OCI-LY1 (cell line): ENCODE data around the gene CPLANE2.

Experiments
- H2AFZ ChIP-seq: fragments of 200-600 bp; sonication (generic), shearing (Covaris generic); 2 replicates; pipeline ENCODE4 v1.6.0; 2014; ENCODE audit warnings: antibody characterized with exemption, mild to moderate bottlenecking, low read length
- H3F3A ChIP-seq: fragments of 200-600 bp; sonication (generic), shearing (Covaris generic); 2 replicates; pipeline ENCODE4 v1.6.0; 2014; ENCODE audit warnings: mild to moderate bottlenecking, antibody characterized with exemption, low read length, moderate library complexity; ENCODE audit not compliant: insufficient read depth
- H3K27ac ChIP-seq: fragments of 200-600 bp; sonication (generic); 2 replicates; pipeline ENCODE4 v1.5.1; 2014; ENCODE audit warnings: low read length, mixed run types, mild to moderate bottlenecking, low read depth; ENCODE audit not compliant: poor library complexity, severe bottlenecking
- H3K27me3 ChIP-seq: fragments of 200-600 bp; sonication (generic); 2 replicates; pipeline ENCODE4 v1.6.0; 2014; ENCODE audit warnings: antibody characterized with exemption, mild to moderate bottlenecking, low read length, moderate library complexity; ENCODE audit not compliant: insufficient read depth
- H3K36me3 ChIP-seq: fragments of 200-600 bp; sonication (generic); 2 replicates; pipeline ENCODE4 v1.6.1; 2014; ENCODE audit warnings: mild to moderate bottlenecking, antibody characterized with exemption, low read length, moderate library complexity, mixed read lengths; ENCODE audit not compliant: insufficient read depth
- H3K4me1 ChIP-seq: fragments of 200-600 bp; sonication (generic); 2 replicates; pipeline ENCODE4 v1.5.1; 2014; ENCODE audit warnings: mild to moderate bottlenecking, low read length, moderate library complexity; ENCODE audit not compliant: insufficient read depth, severe bottlenecking
- H3K4me2 ChIP-seq: fragments of 200-600 bp; sonication (generic), shearing (Covaris generic); 2 replicates; pipeline ENCODE4 v1.6.1; 2014; ENCODE audit warnings: low read length
- H3K4me3 ChIP-seq: fragments of 200-600 bp; sonication (generic); 2 replicates; pipeline ENCODE4 v1.5.1; 2014; ENCODE audit warnings: low read length, low read depth, mild to moderate bottlenecking, mixed read lengths; ENCODE audit not compliant: poor library complexity, severe bottlenecking
- H3K79me2 ChIP-seq: fragments of 200-600 bp; shearing (Covaris generic); 2 replicates; pipeline ENCODE4 v1.6.1; 2016; ENCODE audit warnings: mixed run types, low read length, mixed read lengths; ENCODE audit not compliant: insufficient read depth
- H3K9ac ChIP-seq: fragments of 200-600 bp; sonication (generic), shearing (Covaris generic); 2 replicates; pipeline ENCODE4 v1.6.1; 2014; ENCODE audit warnings: mild to moderate bottlenecking, low read length, mixed read lengths
- H3K9me2 ChIP-seq: fragments of 200-600 bp; sonication (generic), shearing (Covaris generic); 2 replicates; pipeline ENCODE4 v1.6.1; 2014; ENCODE audit warnings: low read depth, mild to moderate bottlenecking, low read length, mixed read lengths
- H3K9me3 ChIP-seq: fragments of 200-600 bp; shearing (Covaris generic); 2 replicates; pipeline ENCODE4 v1.6.1; 2014; ENCODE audit warnings: low read length, mixed read lengths
- H4K20me1 ChIP-seq: fragments of 200-600 bp; sonication (generic), shearing (Covaris generic); 2 replicates; pipeline ENCODE4 v1.6.0; 2016; ENCODE audit warnings: mild to moderate bottlenecking, low read length; ENCODE audit not compliant: insufficient read depth
- CTCF ChIP-seq: fragments of 200-600 bp; sonication (generic), shearing (Covaris generic); IDR thresholded peaks from 2 replicates; pipeline ENCODE4 v1.5.1; 2017; ENCODE audit warnings: mild to moderate bottlenecking, antibody characterized with exemption, low read length, moderate library complexity, mixed read lengths
- EZH2 ChIP-seq: fragments of 200-600 bp; sonication (generic), shearing (Covaris generic); IDR thresholded peaks from 2 replicates; pipeline ENCODE4 v1.8.0; 2017; ENCODE audit warnings: borderline replicate concordance, mixed run types, mild to moderate bottlenecking, antibody characterized with exemption, low read length, moderate library complexity, mixed read lengths

The CPLANE2 gene

GRCh38 chr1:16208270-16208987 lies 28.6 kb downstream of the CPLANE2 start:
- Histone ChIP-seq H3K4me3 (no peak overlapping the region), H4K20me1 (no peaks in the 10 kb centered on the region), H3K4me2 (no peak overlapping the region), H3K9ac (no peak overlapping the region), H3K36me3 (no peaks in the 10 kb centered on the region), H3K9me3 (no peaks in the 10 kb centered on the region), H3K79me2 (no peaks in the 10 kb centered on the region), H3K27ac (no peak overlapping the region), H3K27me3 (peaks cover 9% of the 10 kb centered on the region; the same call in 1 of the 2 replicates), H2AFZ (no peak overlapping the region), H3K4me1 (peaks cover 5% of the 10 kb centered on the region), H3K9me2 (no peaks in the 10 kb centered on the region), H3F3A (no peaks in the 10 kb centered on the region)
- TF ChIP-seq EZH2 (no peak), CTCF (no peak)

GRCh38 chr1:16207318-16208269 lies 29.4 kb downstream of the CPLANE2 start:
- Histone ChIP-seq H3K4me2 (peak overlapping the region; percentile 84), H4K20me1 (no peaks in the 10 kb centered on the region), H3K27ac (no peak overlapping the region), H3K9me3 (no peaks in the 10 kb centered on the region), H3K36me3 (no peaks in the 10 kb centered on the region), H3K9ac (peak overlapping the region; percentile 75), H3K79me2 (no peaks in the 10 kb centered on the region), H2AFZ (no peak overlapping the region), H3K4me3 (peak overlapping the region; percentile 75), H3K9me2 (no peaks in the 10 kb centered on the region), H3F3A (no peaks in the 10 kb centered on the region), H3K4me1 (peaks cover 5% of the 10 kb centered on the region), H3K27me3 (peaks cover 9% of the 10 kb centered on the region; the same call in 1 of the 2 replicates)
- no peak for TF ChIP-seq EZH2
- TF ChIP-seq CTCF: no peak

- no peaks in the 10 kb centered on the region for H4K20me1 ChIP-seq
- no peak overlapping the region for H2AFZ ChIP-seq
- H3K4me2 ChIP-seq: peak overlapping the region; percentile 84
- peaks cover 5% of the 10 kb centered on the region for H3K4me1 ChIP-seq
- H3F3A ChIP-seq: no peaks in the 10 kb centered on the region
- H3K9me2 ChIP-seq: no peaks in the 10 kb centered on the region
- no peaks in the 10 kb centered on the region for H3K79me2 ChIP-seq
- TF ChIP-seq CTCF (no peak), EZH2 (no peak)
- no peaks in the 10 kb centered on the region for H3K36me3 ChIP-seq
- H3K9me3 ChIP-seq: no peaks in the 10 kb centered on the region
- H3K9ac ChIP-seq: peak overlapping the region; percentile 75
- peak overlapping the region; percentile 75 for H3K4me3 ChIP-seq
- no peak overlapping the region for H3K27ac ChIP-seq
- H3K27me3 ChIP-seq: peaks cover 9% of the 10 kb centered on the region; the same call in 1 of the 2 replicates
These were observed 30.3 kb downstream of the CPLANE2 start for GRCh38 chr1:16206547-16207317.
